ENCODE results near the gene HSP90B1.

GRCh38 chr12:103975368-103975767, 45.2 kb downstream of the HSP90B1 start:
- TF ChIP-seq CTCF (IDR thresholded peaks at IDR 0.05) (no peak), POLR2A (IDR thresholded peaks at IDR 0.05) (no peak), POLR2AphosphoS5 (IDR thresholded peaks at IDR 0.05) (no peak)

Data from sigmoid colon (tissue), 4 donors.